Ovary (tissue), 3 donors: ENCODE measurements around the gene PDE4C.

Experiments used
- POLR2A ChIP-seq: fragments of 450-650 bp; IDR thresholded peaks from one replicate; pipeline ENCODE4 v1.6.1; 2017; ENCODE audit warnings: antibody characterized with exemption, mild to moderate bottlenecking, moderate library complexity
- TF ChIP-seq, protein P1 (sequence below), 3 donors: fragments of 450-650 bp in 2 of 3; fragments of 200-600 bp in 1 of 3; IDR thresholded peaks; one replicate each; pipeline versions ENCODE4 v1.5.1 to v1.8.0; 2016 to 2022; ENCODE audit warnings: antibody characterized with exemption in 3 of 3, mild to moderate bottlenecking in 1 of 3
- donor health status: DM: no; HTN: no; CAD: no.

DNA sequence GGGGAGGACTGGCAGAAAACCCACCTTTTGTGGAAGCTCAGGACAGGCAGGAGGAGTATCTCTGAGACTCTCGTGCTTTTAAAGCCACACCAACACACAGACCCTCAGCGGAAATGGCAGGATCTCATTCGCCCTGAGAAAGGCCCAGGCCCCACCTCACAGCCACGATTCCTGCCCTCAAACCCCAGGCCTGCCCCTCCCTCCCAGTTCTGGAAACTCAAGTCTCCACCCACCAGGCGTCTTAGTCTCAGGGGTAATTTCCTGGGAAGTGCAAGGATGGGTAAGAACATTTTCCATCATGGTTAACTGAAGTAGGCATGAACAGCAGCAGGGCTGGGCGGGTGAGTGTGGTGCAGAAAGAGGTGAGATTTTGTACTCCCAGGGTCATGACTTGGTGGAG, 8.0 kb upstream of the PDE4C start:
- TF ChIP-seq, protein P1, sequence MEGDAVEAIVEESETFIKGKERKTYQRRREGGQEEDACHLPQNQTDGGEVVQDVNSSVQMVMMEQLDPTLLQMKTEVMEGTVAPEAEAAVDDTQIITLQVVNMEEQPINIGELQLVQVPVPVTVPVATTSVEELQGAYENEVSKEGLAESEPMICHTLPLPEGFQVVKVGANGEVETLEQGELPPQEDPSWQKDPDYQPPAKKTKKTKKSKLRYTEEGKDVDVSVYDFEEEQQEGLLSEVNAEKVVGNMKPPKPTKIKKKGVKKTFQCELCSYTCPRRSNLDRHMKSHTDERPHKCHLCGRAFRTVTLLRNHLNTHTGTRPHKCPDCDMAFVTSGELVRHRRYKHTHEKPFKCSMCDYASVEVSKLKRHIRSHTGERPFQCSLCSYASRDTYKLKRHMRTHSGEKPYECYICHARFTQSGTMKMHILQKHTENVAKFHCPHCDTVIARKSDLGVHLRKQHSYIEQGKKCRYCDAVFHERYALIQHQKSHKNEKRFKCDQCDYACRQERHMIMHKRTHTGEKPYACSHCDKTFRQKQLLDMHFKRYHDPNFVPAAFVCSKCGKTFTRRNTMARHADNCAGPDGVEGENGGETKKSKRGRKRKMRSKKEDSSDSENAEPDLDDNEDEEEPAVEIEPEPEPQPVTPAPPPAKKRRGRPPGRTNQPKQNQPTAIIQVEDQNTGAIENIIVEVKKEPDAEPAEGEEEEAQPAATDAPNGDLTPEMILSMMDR (IDR thresholded peaks at IDR 0.05): no peak
- no peak for TF ChIP-seq POLR2A
